ENCODE data around the gene SLC43A2.
"Not testable (repeated sequence)": the region's sequence is repeated elsewhere in the genome, so short reads cannot be mapped to it uniquely, and the experiment has no call there.

The SLC43A2 gene

DNA sequence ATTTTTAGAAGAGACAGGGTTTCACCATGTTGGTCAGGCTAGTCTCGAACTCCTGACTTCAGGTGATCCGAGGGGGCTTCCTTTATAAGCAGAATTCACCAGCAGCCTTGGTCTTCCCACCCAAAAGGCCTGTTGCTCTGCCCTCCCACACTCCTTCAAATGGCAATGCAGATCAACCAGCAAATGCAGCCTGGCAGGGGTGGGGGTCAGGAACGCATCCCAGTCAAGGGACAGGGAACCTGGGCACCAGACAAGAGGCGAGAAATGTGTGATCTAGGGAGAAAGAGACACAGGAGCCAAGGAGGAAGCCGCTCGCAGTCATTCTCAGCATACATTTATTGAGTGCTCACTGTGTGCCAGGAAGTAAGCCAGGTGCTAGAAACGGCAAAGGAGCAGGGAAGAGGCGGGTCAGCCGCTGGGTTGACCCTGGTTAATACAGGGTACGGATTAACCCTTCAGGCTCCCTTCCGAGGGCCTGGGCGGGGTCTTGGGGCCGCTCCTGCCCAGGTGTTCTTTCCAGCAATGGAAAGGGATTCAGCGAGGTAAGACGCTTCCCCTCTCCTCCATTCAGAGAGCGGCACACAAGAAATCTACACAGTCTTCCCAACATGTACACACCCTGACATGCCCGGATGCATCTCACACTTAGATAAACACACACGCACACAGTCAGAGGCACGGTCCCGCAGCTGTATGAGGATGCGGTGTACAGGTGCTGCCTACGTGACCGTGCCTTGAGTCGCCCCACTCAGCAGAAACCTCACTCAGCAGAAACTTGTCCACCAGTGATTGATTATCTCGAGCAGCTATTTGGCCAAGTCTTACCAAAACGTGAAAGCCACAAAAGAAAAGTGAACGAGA is 59.5 kb downstream of the SLC43A2 start:
- Histone ChIP-seq H3K27me3 (peaks cover 4% of the 10 kb centered on the region; the same call in 1 of the 2 replicates), H4K20me1 (no peaks in the 10 kb centered on the region), H3K4me2 (no peak overlapping the region), H3K9ac (no peak overlapping the region), H3K4me1 (peaks cover 48% of the 10 kb centered on the region), H3K4me3 (no peak overlapping the region), H3K36me3 (no peaks in the 10 kb centered on the region), H3K9me3 (no peaks in the 10 kb centered on the region), H3K27ac (no peak overlapping the region)
- no peak for TF ChIP-seq Cebpa-rat (IDR thresholded peaks at IDR 0.05)

DNA sequence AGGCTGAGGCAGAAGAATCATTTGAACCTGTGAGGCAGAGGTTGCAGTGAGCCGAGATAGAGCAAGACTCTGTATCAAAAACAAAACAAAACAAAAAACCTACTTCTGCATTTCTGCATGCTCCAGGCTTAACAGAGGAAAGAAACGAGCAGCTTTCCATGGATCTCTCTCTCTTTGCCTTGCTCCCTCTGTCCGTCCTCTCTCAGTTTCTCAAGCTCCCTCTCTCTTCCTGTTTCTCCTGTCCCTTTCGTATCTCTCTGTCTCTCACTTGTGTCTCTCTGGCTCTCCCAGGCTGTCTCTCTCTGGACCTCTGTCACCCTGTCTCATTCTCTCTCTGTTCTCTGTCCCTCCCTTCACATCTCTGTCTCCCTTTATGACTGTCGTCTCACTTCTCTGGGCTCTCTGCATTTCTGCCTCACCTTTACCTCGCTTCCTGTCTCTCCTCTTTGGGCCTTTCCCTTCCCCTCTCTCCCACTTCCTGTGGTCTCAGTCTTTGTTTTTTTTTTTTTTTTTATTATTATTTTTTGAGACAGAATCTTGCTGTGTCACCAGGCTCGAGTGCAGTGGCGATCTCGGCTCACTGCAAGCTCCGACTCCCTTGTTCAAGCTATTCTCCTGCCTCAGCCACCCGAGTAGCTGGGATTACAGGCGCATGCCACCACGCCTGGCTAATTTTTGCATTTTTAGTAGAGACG is 62.0 kb downstream of the SLC43A2 start:
- no peak for TF ChIP-seq Cebpa-rat (IDR thresholded peaks at IDR 0.05)
- H3K27me3 ChIP-seq, result peaks cover 12% of the 10 kb centered on the region; the same call in 1 of the 2 replicates
- H3K4me3 ChIP-seq, result no peak overlapping the region
- no peaks in the 10 kb centered on the region for H3K36me3 ChIP-seq
- peaks cover 50% of the 10 kb centered on the region for H3K4me1 ChIP-seq
- H3K4me2 ChIP-seq, result peak overlapping the region; percentile 48
- no peak overlapping the region for H3K27ac ChIP-seq
- H3K9me3 ChIP-seq, result no peaks in the 10 kb centered on the region
- H3K9ac ChIP-seq, result no peak overlapping the region
- peaks cover 9% of the 10 kb centered on the region for H4K20me1 ChIP-seq

- peaks cover 50% of the 10 kb centered on the region for H3K4me1 ChIP-seq
- H3K9ac ChIP-seq, result no peak overlapping the region
- H3K9me3 ChIP-seq, result no peaks in the 10 kb centered on the region
- no peak overlapping the region for H3K4me2 ChIP-seq
- H3K27ac ChIP-seq, result no peak overlapping the region
- no peak overlapping the region for H3K4me3 ChIP-seq
- H3K36me3 ChIP-seq, result no peaks in the 10 kb centered on the region
- no peak for TF ChIP-seq Cebpa-rat (IDR thresholded peaks at IDR 0.05)
- H3K27me3 ChIP-seq, result peaks cover 12% of the 10 kb centered on the region; the same call in 1 of the 2 replicates
- peaks cover 17% of the 10 kb centered on the region for H4K20me1 ChIP-seq
Observed at GRCh38 chr17:1565877-1566276, 62.8 kb downstream of the SLC43A2 start.

GRCh38 chr17:1563786-1564613 is 64.6 kb downstream of the SLC43A2 start:
- Histone ChIP-seq H3K36me3 (peaks cover 3% of the 10 kb centered on the region; the same call in 1 of the 2 replicates), H3K9ac (no peak overlapping the region), H3K4me2 (peak overlapping the region; percentile 94), H3K4me3 (0 out of 2 replicates have a peak overlapping the region, but pooled peaks have one; percentile 92), H3K4me1 (peaks cover 62% of the 10 kb centered on the region), H3K9me3 (no peaks in the 10 kb centered on the region), H3K27me3 (peaks cover 12% of the 10 kb centered on the region; the same call in 1 of the 2 replicates), H3K27ac (no peak overlapping the region), H4K20me1 (peaks cover 35% of the 10 kb centered on the region)
- TF ChIP-seq Cebpa-rat (IDR thresholded peaks at IDR 0.05), result no peak

GRCh38 chr17:1563471-1563785 is 65.2 kb downstream of the SLC43A2 start:
- Histone ChIP-seq H3K27me3 (peaks cover 12% of the 10 kb centered on the region; the same call in 1 of the 2 replicates), H3K4me3 (peak overlapping the region; percentile 92), H3K9ac (peak overlapping the region; percentile 92), H3K4me2 (peak overlapping the region; percentile 94), H3K4me1 (peaks cover 61% of the 10 kb centered on the region), H4K20me1 (peaks cover 39% of the 10 kb centered on the region)
- H3K9me3 ChIP-seq, H3K27ac ChIP-seq, H3K36me3 ChIP-seq: not testable (repeated sequence)

GRCh38 chr17:1562176-1562643 is 66.4 kb downstream of the SLC43A2 start:
- peak overlapping the region; percentile 92 for H3K9ac ChIP-seq
- peak overlapping the region; percentile 85 for H3K27ac ChIP-seq
- H3K4me3 ChIP-seq, result peak overlapping the region; percentile 92

GRCh38 chr17:1561420-1562175 is 67.0 kb downstream of the SLC43A2 start:
- peaks cover 21% of the 10 kb centered on the region for H3K36me3 ChIP-seq
- peak overlapping the region; percentile 92 for H3K4me3 ChIP-seq
- peak overlapping the region; percentile 85 for H3K27ac ChIP-seq
- peak overlapping the region; percentile 92 for H3K9ac ChIP-seq
- peaks cover 12% of the 10 kb centered on the region; the same call in 1 of the 2 replicates for H3K27me3 ChIP-seq
- peaks cover 58% of the 10 kb centered on the region for H4K20me1 ChIP-seq
- peaks cover 59% of the 10 kb centered on the region for H3K4me1 ChIP-seq
- no peak for TF ChIP-seq Cebpa-rat (IDR thresholded peaks at IDR 0.05)
- H3K4me2 ChIP-seq, result peak overlapping the region; percentile 94
- no peaks in the 10 kb centered on the region for H3K9me3 ChIP-seq

More at GRCh38 chr17:1562176-1562643, 66.4 kb downstream of the SLC43A2 start:
- Histone ChIP-seq H3K36me3 (peaks cover 15% of the 10 kb centered on the region), H3K27me3 (peaks cover 12% of the 10 kb centered on the region; the same call in 1 of the 2 replicates), H3K4me2 (peak overlapping the region; percentile 94), H4K20me1 (peaks cover 52% of the 10 kb centered on the region), H3K4me1 (peaks cover 59% of the 10 kb centered on the region), H3K9me3 (no peaks in the 10 kb centered on the region)
- TF ChIP-seq Cebpa-rat (IDR thresholded peaks at IDR 0.05), result no peak

DNA sequence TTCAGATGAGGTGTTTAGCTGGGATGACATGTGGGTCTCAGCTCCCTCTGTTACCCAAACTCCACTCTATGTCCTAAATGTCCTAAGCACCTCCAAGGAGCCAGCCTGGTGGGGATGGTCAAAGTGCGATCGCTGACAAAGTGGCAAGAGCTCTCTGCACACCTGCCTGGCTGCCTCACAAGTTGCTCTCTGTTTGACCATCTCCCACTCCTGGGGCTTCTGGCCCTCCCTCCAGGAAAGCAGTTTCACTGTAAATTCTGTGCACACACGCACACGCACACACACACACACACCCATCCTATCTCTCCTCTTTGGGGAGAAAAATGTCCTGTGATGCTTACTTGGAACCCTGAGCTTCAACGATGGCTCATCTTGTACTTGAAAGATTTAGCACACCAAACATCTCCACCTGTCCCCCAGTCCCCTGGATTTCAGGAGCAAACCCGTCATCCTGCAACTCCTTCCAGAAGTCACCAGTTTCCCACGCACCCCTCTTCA is 67.7 kb downstream of the SLC43A2 start:
- Histone ChIP-seq H3K4me1 (peaks cover 59% of the 10 kb centered on the region), H3K9me3 (no peaks in the 10 kb centered on the region), H3K36me3 (peaks cover 23% of the 10 kb centered on the region), H3K27ac (no peak overlapping the region), H3K9ac (peak overlapping the region; percentile 92), H3K4me3 (peak overlapping the region; percentile 92), H4K20me1 (peaks cover 65% of the 10 kb centered on the region), H3K27me3 (peaks cover 12% of the 10 kb centered on the region; the same call in 1 of the 2 replicates), H3K4me2 (peak overlapping the region; percentile 94)
- TF ChIP-seq Cebpa-rat (IDR thresholded peaks at IDR 0.05), result no peak
